HS-27A (cell line): ENCODE data around the gene PNPT1.
A peak's percentile ranks its signal among the peaks of the same experiment; 100 is the strongest.
"Not testable (repeated sequence)": the region's sequence is repeated elsewhere in the genome, so short reads cannot be mapped to it uniquely, and the experiment has no call there.

Source experiments
- DNase-seq: peaks from one replicate; pipeline ENCODE4 v3.0.0-alpha.2; 2012; ENCODE audit warnings: low read depth, missing footprints

Gene PNPT1

DNA sequence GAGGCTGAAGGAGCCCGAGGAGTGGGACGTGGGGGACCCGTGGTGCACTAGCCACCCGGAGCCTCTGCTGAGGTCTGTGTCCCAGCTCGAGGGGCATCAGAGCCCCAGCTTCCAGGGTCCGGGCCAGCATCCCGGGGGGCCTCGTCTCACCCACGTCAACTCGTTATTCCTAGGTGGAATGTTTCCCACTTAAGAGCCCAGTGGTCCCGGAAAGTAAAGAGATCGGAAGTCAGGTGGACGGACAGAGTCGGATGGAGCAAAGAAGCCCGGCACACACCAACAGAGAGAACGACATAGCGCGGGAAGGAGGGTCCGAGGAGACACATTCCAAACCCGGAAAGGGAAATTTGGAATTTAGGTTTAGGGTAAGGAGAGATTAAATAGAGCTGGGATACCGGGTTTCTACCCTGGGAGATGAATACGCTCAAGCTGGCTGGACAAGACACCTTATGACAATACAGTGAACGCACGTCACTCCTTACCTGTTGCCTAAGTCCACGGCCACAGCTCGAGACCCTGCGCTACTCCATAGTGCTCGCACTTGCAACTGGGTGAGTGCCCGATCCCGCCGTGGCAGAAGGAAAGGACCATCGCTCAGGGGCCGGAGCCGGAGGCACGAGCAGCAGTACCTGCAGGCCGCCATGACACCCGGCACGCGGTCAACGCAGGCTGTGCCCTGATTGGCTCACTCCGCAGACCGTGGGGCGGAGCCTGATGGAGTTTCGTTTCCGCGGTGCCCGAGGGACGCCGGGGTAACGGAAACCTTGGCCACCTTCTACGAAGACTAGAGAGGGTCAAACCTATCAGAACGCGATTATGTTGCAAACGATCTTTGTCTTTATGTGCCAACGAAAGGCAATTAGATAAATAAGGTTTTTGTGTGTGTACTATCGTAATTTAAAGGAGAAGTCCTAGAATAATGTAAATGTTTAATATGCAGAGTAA, at the start of gene PNPT1:
TSS of gene PNPT1 (minus strand) at position 664 of the 945 bp plus-strand sequence. CDS start at position 643, 21 bp downstream.
- peak; percentile 83 for DNase-seq

DNA sequence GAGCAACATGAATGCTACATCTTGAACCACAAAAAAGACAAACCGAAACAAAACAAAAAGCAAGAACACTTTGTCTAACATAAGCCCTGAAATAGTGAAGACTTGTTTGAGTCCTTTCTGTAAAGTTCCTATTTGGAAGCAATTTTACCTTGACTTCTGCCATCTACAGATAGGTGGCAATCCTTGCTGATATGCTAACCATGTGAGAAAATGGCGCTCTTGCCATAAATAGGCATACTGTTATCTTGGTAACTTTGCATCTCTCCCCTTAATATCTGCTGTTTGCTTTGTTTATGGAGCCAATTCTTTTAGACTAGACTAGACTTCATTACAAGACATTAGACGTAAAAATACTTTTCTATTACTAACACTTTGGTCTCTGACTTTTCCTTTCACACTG, 49.4 kb upstream of the PNPT1 start:
- DNase-seq: no peak

DNA sequence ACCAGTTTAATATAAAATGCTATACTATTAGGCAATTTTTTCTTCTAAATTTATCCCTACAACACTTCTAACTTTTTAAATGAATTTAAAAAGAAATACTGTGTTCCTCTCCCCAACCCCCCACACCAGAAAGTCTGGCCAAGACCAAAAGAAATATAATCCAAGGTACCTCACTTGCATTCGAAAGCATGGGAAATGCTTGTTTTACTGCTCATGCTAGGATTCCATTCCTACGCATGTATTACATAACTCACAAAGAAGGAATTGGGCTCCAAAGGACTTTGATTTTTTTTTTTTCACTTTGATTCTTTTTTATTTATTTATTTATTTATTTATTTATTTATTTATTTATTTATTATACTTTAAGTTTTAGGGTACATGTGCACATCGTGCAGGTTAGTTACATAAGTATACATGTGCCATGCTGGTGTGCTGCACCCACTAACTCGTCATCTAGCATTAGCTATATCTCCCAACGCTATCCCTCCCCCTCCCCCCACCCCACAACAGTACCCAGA, 42.4 kb upstream of the PNPT1 start:
- not testable (repeated sequence) for DNase-seq

DNA sequence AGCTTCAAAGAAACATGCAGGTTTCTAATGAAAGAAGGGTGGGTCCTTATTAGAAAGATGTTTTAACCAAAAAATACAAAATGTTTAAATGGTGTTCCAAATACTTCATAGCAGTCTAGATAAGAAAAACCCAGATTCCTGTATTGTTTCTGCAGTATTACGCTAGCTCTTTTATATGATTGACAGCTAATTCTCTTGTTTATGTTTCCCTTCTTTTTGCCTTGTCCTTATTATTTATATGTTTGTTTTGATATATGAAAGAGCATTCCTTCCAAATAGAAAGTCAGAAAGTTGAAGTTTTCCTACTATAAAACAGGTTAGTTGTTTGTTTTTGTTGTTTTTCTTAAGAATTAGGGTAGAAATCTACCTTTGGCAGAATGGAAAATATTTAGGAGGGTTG, 41.1 kb upstream of the PNPT1 start:
- DNase-seq: no peak

DNA sequence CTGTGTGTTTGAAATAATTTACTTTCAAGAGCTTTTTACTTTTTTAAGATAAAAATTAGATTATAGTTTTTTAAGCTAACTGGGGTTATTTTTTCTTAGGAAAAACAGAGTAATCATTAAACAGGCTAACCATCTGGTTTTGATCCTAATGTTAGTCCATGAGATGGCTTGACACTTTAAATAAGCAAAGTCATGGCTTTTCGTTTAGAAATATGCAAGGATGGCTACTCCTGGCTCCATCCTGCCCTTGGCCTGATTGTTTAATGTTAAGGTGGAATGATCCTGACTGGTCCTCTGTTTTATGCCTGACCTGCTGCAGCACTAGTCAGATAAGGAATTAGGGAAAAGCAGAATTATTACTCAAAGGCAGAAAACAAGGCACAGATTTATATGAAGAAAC, 39.7 kb upstream of the PNPT1 start:
- no peak for DNase-seq

- no peak for DNase-seq
These were observed 39.2 kb upstream of the PNPT1 start for GRCh38 chr2:55732854-55733253.

- DNase-seq: no peak
These were observed 35.6 kb upstream of the PNPT1 start for GRCh38 chr2:55729136-55729685.

DNA sequence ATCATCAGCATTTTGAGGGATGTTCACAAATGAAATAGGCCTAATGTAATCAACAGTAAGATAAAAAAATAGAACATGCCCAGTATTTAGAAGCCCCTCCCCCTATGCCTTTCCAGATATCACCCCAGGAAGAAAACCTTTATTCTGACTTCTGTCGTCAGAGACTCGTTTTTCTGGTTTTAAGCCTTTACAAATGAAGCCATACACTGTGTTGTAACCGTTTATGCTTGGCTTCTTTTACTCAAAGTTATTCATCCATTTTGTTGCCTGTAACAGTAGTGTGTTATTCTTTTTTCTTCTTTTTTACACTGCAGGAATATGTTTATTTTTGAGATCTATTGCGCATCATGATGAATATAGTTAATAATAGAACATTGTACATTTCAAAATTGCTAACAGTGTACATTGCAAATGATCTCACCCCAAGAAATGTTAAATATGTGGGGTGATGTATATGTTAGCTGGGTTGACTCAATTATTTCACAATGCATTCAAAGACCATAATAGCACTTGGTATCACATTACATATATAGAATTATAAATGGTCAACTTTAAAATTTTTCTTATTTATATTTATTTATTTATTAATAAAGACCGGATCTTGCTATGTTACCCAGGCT, 28.1 kb upstream of the PNPT1 start:
- no peak for DNase-seq

- DNase-seq: no peak
These were observed 26.8 kb upstream of the PNPT1 start for GRCh38 chr2:55720417-55720816.

DNA sequence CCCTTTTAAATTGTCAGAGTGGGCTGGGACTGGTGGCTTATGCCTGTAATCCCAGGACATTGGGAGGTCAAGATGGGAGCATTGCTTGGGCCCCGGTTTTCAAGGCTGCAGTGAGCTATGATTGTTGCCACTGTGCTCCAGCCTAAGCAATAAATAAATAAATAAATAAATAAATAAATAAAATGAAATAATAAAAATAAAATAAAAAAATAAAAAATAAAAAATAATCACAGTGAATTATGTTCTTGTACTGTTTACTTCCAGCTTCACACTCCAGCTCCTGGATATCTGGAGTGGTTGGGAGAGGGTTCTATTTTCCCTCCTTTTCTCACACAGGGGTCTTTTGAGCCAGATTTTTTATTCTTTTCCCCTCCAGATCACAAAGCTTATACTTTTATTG, 26.2 kb upstream of the PNPT1 start:
- no peak for DNase-seq

- peak; percentile 36 for DNase-seq
These were observed 24.7 kb upstream of the PNPT1 start for GRCh38 chr2:55718165-55719008.

DNA sequence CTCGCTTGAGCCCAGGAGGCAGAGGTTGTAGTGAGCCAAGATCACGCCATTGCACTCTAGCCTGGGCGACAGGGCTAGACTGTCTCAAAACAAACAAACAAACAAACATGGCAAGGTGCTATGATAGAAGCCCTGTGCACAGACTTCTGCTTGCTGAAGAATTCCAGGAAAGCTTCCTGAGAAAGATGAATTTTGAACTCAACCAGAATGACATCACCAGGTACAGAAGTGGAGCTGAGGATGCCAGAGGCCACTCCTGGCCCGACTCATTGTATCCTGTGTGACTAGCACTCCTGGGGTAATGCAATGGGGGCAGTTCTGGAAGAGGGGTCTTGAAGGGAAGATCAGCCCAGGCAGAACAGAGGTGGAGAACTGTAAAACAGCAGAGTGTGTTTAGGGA, 22.0 kb upstream of the PNPT1 start:
- no peak for DNase-seq

- not testable (repeated sequence) for DNase-seq
These were observed 21.5 kb upstream of the PNPT1 start for GRCh38 chr2:55715178-55715577.

DNA sequence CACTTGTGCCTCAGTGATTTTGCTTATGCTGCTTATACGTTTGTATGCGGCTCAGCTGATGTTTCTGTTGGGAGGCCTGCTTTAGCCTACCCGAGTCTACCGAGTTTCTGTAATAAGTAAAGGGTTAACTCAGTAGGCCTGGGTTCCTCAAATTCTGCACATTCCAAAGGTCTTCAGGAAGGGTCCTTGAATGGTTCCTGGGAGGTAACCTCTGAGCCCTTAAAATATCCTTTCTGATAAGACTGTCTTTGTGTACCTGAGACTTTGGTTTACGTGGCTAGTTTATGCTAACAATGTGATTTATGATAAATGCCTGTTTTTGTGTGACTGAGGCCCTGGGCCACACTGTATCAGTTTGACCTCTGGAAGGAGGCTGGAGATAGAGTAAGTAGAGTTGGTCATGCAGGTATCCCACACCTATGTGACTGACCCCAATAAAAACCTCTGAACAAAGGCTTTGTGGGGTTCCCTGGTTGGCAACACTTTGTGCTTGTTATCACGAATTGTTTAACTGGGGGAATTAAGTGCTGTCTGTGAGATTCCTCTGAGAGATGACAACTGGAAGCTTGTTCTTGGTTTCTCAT, 18.9 kb upstream of the PNPT1 start:
- no peak for DNase-seq

GRCh38 chr2:55710025-55710424, 16.4 kb upstream of the PNPT1 start:
- DNase-seq: no peak

DNA sequence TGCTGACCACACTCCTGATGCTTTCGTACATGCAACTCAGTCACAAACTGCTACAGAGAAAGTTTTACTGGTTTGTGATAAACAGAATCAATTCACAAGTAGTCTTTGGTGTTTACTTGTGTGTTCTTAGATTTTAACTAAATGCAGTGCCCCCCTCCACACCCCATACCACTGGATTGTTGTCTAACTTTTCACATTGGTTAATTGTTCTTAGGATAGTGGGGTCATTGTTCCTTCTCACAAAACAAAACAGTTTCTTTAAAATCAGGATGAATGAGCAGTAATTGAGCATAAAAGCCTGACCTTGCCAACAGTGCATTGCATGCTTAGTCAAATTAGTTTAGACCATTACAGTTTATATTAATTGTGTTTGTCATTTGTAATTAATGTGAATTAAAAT, 14.1 kb upstream of the PNPT1 start:
- DNase-seq: no peak

DNA sequence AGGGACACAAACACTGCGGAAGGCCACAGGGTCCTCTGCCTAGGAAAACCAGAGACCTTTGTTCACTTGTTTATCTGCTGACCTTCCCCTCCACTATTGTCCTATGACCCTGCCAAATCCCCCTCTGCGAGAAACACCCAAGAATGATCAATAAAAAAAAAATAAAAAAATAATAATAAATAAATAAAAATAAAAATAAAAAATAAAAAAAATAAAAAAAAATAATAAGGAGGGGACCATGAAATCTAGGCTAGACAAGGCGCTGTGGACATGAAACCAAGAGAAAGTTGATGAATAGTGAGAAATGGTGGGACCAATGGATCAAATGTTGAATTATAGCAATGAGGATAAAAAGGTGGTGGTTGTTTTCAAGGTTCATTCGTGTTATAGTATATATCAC, 12.6 kb upstream of the PNPT1 start:
- DNase-seq: not testable (repeated sequence)

DNA sequence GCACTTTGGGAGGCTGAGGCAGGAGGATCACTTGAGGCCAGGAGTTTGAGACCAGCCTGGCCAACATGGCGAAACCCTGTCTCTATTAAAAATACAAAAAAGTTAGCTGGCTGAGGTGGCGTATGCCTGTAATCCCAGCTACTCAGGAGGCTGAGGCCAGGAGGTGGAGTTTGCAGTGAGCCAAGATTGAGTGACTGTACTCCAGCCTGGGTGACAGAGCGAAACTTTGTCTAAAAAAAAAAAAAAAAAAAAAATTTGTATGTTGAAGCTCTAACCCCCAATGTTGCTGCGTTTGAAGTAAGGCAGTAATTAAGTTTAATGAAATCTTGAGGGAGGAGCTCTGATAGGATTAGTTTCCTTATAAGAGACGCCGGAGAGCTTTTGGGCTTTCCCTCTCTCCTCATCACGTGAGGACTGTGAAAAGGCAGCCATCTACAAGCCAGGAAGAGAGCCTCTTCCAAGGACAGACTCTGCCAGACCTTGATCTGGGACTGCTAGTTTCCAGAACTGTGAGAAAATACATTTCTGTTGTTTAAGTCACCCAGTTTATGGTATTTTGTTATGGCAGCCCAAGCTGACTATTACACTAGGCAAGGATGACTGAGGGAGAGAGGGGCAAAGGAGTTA, 11.5 kb upstream of the PNPT1 start:
- no peak for DNase-seq

- DNase-seq: no peak
These were observed 9.7 kb upstream of the PNPT1 start for GRCh38 chr2:55703350-55703749.

DNA sequence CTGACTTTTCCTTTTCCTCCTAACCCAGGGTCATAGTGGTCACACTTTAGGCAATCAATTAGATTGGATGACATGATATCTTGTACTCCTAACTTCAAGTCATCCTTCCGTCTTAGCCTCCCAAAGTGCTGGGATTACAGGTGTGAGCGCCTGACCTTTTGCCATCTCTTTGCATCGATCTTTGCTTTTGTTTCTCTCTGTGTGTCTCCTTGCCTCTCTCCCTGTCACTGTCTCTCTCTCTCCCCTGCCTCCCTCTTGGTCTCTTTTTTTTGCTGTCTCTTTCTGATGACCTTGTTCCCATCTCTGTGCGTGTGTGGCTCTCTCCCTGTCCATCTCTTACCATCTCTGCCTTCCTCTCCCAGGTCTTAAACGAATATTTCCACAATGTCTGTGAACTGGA, 904 bp downstream of the PNPT1 start:
- not testable (repeated sequence) for DNase-seq

- no peak for DNase-seq
These were observed 21.0 kb downstream of the PNPT1 start for GRCh38 chr2:55672630-55673029.
